ENCODE data around the gene B4GALT5.

B4GALT5 gene

GRCh38 chr20:49749625-49750024, 35.9 kb upstream of the B4GALT5 start:
- no peak overlapping the region for H3K27ac ChIP-seq
- CTCF ChIA-PET, result interaction anchor here (0.6 kb wide), 1 partner anchor 235 kb away, joined by 4 read pairs; no protein-coding TSS in a partner anchor

GRCh38 chr20:49748525-49748838, 34.8 kb upstream of the B4GALT5 start:
- H3K27ac ChIP-seq, result no peak overlapping the region
- no peak for DNase-seq (ENCODE audit: low spot score)
- ChIA-PET CTCF (interaction anchor here (0.6 kb wide), 1 partner anchor 11 kb away, joined by 3 read pairs; no protein-coding TSS in a partner anchor), POLR2A (ENCODE audit: low non-redundant PET) (no interaction called here)
- TF ChIP-seq CTCF (conservative IDR thresholded peaks at IDR 0.05; ENCODE audit: low read depth), result no peak

More at GRCh38 chr20:49749625-49750024, 35.9 kb upstream of the B4GALT5 start:
- POLR2A ChIA-PET (ENCODE audit: low non-redundant PET), result no interaction called here
- no peak for TF ChIP-seq CTCF (conservative IDR thresholded peaks at IDR 0.05; ENCODE audit: low read depth)
- DNase-seq (ENCODE audit: low spot score), result no peak

GRCh38 chr20:49747707-49748524, 34.2 kb upstream of the B4GALT5 start:
- POLR2A ChIA-PET (ENCODE audit: low non-redundant PET), result no interaction called here
- CTCF ChIA-PET, result interaction anchor here (0.6 to 1.5 kb wide), 6 partner anchors 10 to 211 kb away, joined by 3 to 4 read pairs (median 3); no protein-coding TSS in a partner anchor
- H3K27ac ChIP-seq, result no peak overlapping the region
- DNase-seq (ENCODE audit: low spot score), result no peak
- TF ChIP-seq CTCF (conservative IDR thresholded peaks at IDR 0.05; ENCODE audit: low read depth), result no peak

GRCh38 chr20:49742948-49743347, 29.3 kb upstream of the B4GALT5 start:
- TF ChIP-seq CTCF (conservative IDR thresholded peaks at IDR 0.05; ENCODE audit: low read depth), result no peak
- no peak for DNase-seq (ENCODE audit: low spot score)
- H3K27ac ChIP-seq, result no peak overlapping the region
- ChIA-PET POLR2A (ENCODE audit: low non-redundant PET) (no interaction called here), CTCF (no interaction called here)

GRCh38 chr20:49741977-49742376, 28.3 kb upstream of the B4GALT5 start:
- POLR2A ChIA-PET (ENCODE audit: low non-redundant PET), result no interaction called here
- no peak overlapping the region for H3K27ac ChIP-seq
- DNase-seq (ENCODE audit: low spot score), result no peak
- CTCF ChIA-PET, result no interaction called here
- TF ChIP-seq CTCF (conservative IDR thresholded peaks at IDR 0.05; ENCODE audit: low read depth), result no peak

GRCh38 chr20:49740807-49741206, 27.1 kb upstream of the B4GALT5 start:
- no peak for DNase-seq (ENCODE audit: low spot score)
- ChIA-PET POLR2A (ENCODE audit: low non-redundant PET) (no interaction called here), CTCF (interaction anchor here (0.5 to 0.6 kb wide), 2 partner anchors 36 to 150 kb away, joined by 3 read pairs; no protein-coding TSS in a partner anchor)
- no peak for TF ChIP-seq CTCF (conservative IDR thresholded peaks at IDR 0.05; ENCODE audit: low read depth)
- no peak overlapping the region for H3K27ac ChIP-seq

Data from RWPE1 (cell line).